Measurements from ENCODE around the gene RAB23. TPM values are rescaled to one million over a fixed set of nuclear protein-coding genes. Genes with fewer than 3 reads are reported as not detected.

RAB23 gene
- total and polyA plus RNA-seq, 9 of the 15 experiments (the other 6 are each of a cell fraction or from before 2014, with no cell fraction given): 3.4 to 18.0 (median 9.4) TPM

DNA sequence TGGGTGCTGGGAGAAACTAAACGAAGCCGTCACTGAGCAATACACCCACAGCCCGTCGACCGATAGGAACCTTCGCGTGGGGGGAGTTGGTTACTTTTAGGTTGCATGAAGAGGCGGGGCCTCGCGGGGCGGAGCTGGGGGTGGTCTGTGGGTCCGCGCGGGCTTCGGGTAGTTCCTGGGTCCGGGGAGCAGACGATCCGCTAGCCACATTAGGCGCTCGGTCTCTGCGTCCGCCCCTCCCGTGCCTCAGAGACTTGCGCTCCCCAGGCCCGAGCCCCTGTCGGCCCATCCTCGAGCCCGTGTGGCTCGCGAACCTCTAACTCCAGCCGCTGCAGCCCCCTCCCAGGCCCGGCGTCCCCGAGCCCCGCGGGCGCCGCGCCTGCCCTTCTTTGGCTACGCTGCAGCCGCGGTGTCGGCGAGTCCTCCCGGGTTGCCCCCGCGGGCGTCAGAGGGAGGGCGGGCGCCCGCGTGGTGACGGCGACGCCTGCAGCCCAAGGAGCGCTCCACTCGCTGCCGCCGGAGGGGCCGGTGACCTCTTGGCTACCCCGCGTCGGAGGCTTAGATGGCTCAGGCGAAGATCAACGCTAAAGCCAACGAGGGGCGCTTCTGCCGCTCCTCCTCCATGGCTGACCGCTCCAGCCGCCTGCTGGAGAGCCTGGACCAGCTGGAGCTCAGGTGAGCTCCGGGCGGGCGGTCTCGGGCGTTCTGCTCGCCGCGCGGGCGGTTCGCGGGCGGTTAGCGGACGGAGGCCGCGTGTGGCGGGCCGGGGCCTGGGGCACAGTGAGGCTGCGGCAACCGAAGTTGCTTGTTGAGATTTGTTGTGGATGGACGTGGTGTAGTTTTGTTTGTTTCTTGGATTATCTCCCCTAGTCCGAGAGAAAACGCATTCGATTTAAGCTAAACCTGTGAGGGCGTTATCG is 49.7 kb downstream of the RAB23 start, which contains the start of gene BAG2 (continued):
- TF ChIP-seq, protein P1, sequence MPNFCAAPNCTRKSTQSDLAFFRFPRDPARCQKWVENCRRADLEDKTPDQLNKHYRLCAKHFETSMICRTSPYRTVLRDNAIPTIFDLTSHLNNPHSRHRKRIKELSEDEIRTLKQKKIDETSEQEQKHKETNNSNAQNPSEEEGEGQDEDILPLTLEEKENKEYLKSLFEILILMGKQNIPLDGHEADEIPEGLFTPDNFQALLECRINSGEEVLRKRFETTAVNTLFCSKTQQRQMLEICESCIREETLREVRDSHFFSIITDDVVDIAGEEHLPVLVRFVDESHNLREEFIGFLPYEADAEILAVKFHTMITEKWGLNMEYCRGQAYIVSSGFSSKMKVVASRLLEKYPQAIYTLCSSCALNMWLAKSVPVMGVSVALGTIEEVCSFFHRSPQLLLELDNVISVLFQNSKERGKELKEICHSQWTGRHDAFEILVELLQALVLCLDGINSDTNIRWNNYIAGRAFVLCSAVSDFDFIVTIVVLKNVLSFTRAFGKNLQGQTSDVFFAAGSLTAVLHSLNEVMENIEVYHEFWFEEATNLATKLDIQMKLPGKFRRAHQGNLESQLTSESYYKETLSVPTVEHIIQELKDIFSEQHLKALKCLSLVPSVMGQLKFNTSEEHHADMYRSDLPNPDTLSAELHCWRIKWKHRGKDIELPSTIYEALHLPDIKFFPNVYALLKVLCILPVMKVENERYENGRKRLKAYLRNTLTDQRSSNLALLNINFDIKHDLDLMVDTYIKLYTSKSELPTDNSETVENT (CRISPR knock-in tag; IDR thresholded peaks at IDR 0.05): peak; percentile 71; the same call in 1 of the 2 replicates
- no peak for TF ChIP-seq LARP7 (IDR thresholded peaks at IDR 0.05)
- peak; percentile 30; the same call in 1 of the 2 replicates for TF ChIP-seq SRSF1 (IDR thresholded peaks at IDR 0.05; ENCODE audit: low read depth, low read length)
- peak; percentile 45 for TF ChIP-seq ZFP36 (IDR thresholded peaks at IDR 0.05; ENCODE audit: low read depth, low read length, partially characterized antibody)
- no peak for TF ChIP-seq RAD51 (IDR thresholded peaks at IDR 0.05; ENCODE audit: borderline replicate concordance, low read depth)
- peak; percentile 82 for TF ChIP-seq ZFX (CRISPR knock-in tag; IDR thresholded peaks at IDR 0.05)
- TF ChIP-seq ADNP (tag; IDR thresholded peaks at IDR 0.05): no peak
- TF ChIP-seq SMAD4 (CRISPR knock-in tag; conservative IDR thresholded peaks at IDR 0.05): peak; percentile 70; the same call in 1 of the 2 replicates
- no peak for TF ChIP-seq ZZZ3 (IDR thresholded peaks at IDR 0.05)
- TF ChIP-seq MYNN (IDR thresholded peaks at IDR 0.05): no peak
- no peak for TF ChIP-seq MYNN (CRISPR knock-in tag; IDR thresholded peaks at IDR 0.05)
- no peak for TF ChIP-seq NFYB (IDR thresholded peaks at IDR 0.05; ENCODE audit: extremely low read depth, insufficient read length)
- no peak for TF ChIP-seq NCOA1 (IDR thresholded peaks at IDR 0.05; ENCODE audit: low read depth)
- TF ChIP-seq SOX6 (IDR thresholded peaks at IDR 0.05): peak; percentile 15; the same call in 1 of the 2 replicates
- TF ChIP-seq TRIM24 (IDR thresholded peaks at IDR 0.05): no peak
- peak; percentile 79 for TF ChIP-seq CREB1 (IDR thresholded peaks at IDR 0.05)
- TF ChIP-seq CREB1 (CRISPR knock-in tag; IDR thresholded peaks at IDR 0.05): peak; percentile 80
- no peak for TF ChIP-seq PURB (CRISPR knock-in tag; IDR thresholded peaks at IDR 0.05; ENCODE audit: low read depth)
- TF ChIP-seq POLR2A (conservative IDR thresholded peaks at IDR 0.05): peak; percentile 96
- peak; percentile 75 for TF ChIP-seq HNRNPLL (IDR thresholded peaks at IDR 0.05; ENCODE audit: low read depth, low read length, poor library complexity, severe bottlenecking)
- peak; percentile 94 for TF ChIP-seq PCBP1 (IDR thresholded peaks at IDR 0.05; ENCODE audit: low read depth, low read length, poor library complexity, severe bottlenecking)
- TF ChIP-seq, protein P2, sequence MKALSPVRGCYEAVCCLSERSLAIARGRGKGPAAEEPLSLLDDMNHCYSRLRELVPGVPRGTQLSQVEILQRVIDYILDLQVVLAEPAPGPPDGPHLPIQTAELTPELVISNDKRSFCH (CRISPR knock-in tag; IDR thresholded peaks at IDR 0.05): no peak
- TF ChIP-seq, protein P2 (tag; IDR thresholded peaks at IDR 0.05): peak; percentile 32
- no peak for TF ChIP-seq WHSC1 (IDR thresholded peaks at IDR 0.05; ENCODE audit: low read length)
- TF ChIP-seq TCF7 (IDR thresholded peaks at IDR 0.05; ENCODE audit: borderline replicate concordance): 0 out of 2 replicates have a peak, but pooled peaks have one; percentile 9
- TF ChIP-seq MAFK (IDR thresholded peaks at IDR 0.05; ENCODE audit: low read length): no peak
- 0 out of 2 replicates have a peak, but pooled peaks have one; percentile 17 for TF ChIP-seq ZNF584 (CRISPR knock-in tag; IDR thresholded peaks at IDR 0.05; ENCODE audit: low read depth)
- TF ChIP-seq EZH2 (IDR thresholded peaks at IDR 0.05; ENCODE audit: borderline replicate concordance, low read depth, low read length): no peak
- no peak for TF ChIP-seq CBX8 (IDR thresholded peaks at IDR 0.05; ENCODE audit: borderline replicate concordance, extremely low read depth, low read depth, low read length, poor library complexity, severe bottlenecking)

Data from K562 (cell line).